Endodermal cell (in vitro differentiated cells): ENCODE data around the gene SMYD1. TPM values are rescaled to one million over a fixed set of nuclear protein-coding genes. Genes with fewer than 3 reads are reported as not detected.

Source experiments
- DNase-seq: peaks from one replicate; pipeline ENCODE4 v3.0.0-alpha.2; 2017
- H3K27ac ChIP-seq: 2 replicates; pipeline ENCODE4 v1.5.1; 2013; ENCODE audit warnings: mild to moderate bottlenecking, low read depth, low read length, moderate library complexity
- H3K27me3 ChIP-seq: 2 replicates; pipeline ENCODE4 v1.6.1; 2013; ENCODE audit warnings: mild to moderate bottlenecking, low read length, moderate library complexity; ENCODE audit not compliant: insufficient read depth, control insufficient read depth, poor library complexity, severe bottlenecking
- H3K36me3 ChIP-seq: 2 replicates; pipeline ENCODE4 v1.7.0; 2013; ENCODE audit warnings: mild to moderate bottlenecking, low read length, moderate library complexity; ENCODE audit not compliant: control insufficient read depth, insufficient read depth
- H3K4me1 ChIP-seq: one replicate; pipeline ENCODE4 v1.7.0; 2013; ENCODE audit warnings: low read length; ENCODE audit not compliant: control insufficient read depth, insufficient read depth
- H3K4me3 ChIP-seq: 2 replicates; pipeline ENCODE4 v1.5.1; 2013; ENCODE audit warnings: mild to moderate bottlenecking, low read length, moderate library complexity
- H3K9ac ChIP-seq: 2 replicates; pipeline ENCODE4 v1.6.1; 2013; ENCODE audit warnings: mild to moderate bottlenecking, low read length, moderate library complexity; ENCODE audit not compliant: poor library complexity, severe bottlenecking; ENCODE audit errors: extremely low read depth
- H3K9me3 ChIP-seq: 2 replicates; pipeline ENCODE4 v1.6.1; 2013; ENCODE audit warnings: mild to moderate bottlenecking, low read length, moderate library complexity; ENCODE audit not compliant: control insufficient read depth
- H3K27ac Mint-ChIP-seq: 2 replicates; pipeline ENCODE4 v1.8.0; 2020; ENCODE audit warnings: mixed read lengths
- H3K27me3 Mint-ChIP-seq: 2 replicates; pipeline ENCODE4 v1.8.0; 2021; ENCODE audit warnings: mild to moderate bottlenecking, mixed read lengths; ENCODE audit not compliant: insufficient read depth
- H3K36me3 Mint-ChIP-seq: 2 replicates; pipeline ENCODE4 v1.8.0; 2020; ENCODE audit warnings: low read depth, mixed read lengths
- H3K4me1 Mint-ChIP-seq: 2 replicates; pipeline ENCODE4 v1.8.0; 2020; ENCODE audit warnings: mixed read lengths
- H3K4me3 Mint-ChIP-seq: 2 replicates; pipeline ENCODE4 v1.8.0; 2020; ENCODE audit warnings: mild to moderate bottlenecking, moderate library complexity, mixed read lengths
- H3K9me3 Mint-ChIP-seq: 2 replicates; pipeline ENCODE4 v1.8.0; 2020; ENCODE audit warnings: mild to moderate bottlenecking, mixed read lengths
- CTCF ChIP-seq: fragments of 200-600 bp; sonication (generic); conservative IDR thresholded peaks from 2 replicates; pipeline ENCODE4 v1.5.0; 2021; ENCODE audit warnings: antibody characterized with exemption, mild to moderate bottlenecking
- WGBS, 2 experiments: methylation state at CpG; one replicate each; pipeline versions ENCODE4 v1.1.5 to v1.1.7; 2013; ENCODE audit warnings: missing lambda C conversion rate in 2 of 2, mixed read lengths in 1 of 2; ENCODE audit not compliant: insufficient coverage in 1 of 2, insufficient read length in 1 of 2; 5-methylcytosine and 5-hydroxymethylcytosine counted together
- total RNA-seq, 2 donors: library from RNA; stranded (reverse); fragmentation: NEBNext Ultra II Directional in 1 of 2; extraction: Animal tissue kit (Norgen Biotek cat#: 25700) in 1 of 2; gene quantifications; 2 replicates in 1 of 2; 3 replicates in 1 of 2; pipeline ENCODE4 v1.2.1, GENCODE V29; 2021

Gene SMYD1
- total RNA-seq, 2 donors from 2014 or later = not detected

- Mint-ChIP-seq H3K27me3 (peaks cover 2% of the 10 kb centered on the region), H3K27ac (no peak overlapping the region)
- TF ChIP-seq CTCF = no peak
These were observed 47.6 kb upstream of the SMYD1 start for GRCh38 chr2:88019985-88020384.

GRCh38 chr2:88022669-88022921 is 45.0 kb upstream of the SMYD1 start:
- H3K36me3 ChIP-seq = no peaks in the 10 kb centered on the region
- Mint-ChIP-seq H3K4me1 (peaks cover 21% of the 10 kb centered on the region), H3K27ac (no peak overlapping the region), H3K9me3 (no peaks in the 10 kb centered on the region), H3K27me3 (peaks cover 2% of the 10 kb centered on the region), H3K36me3 (peaks cover under 1% of the 10 kb centered on the region), H3K4me3 (no peak overlapping the region)
- no peak overlapping the region for H3K9ac ChIP-seq
- no peak for TF ChIP-seq CTCF
- H3K4me3 ChIP-seq = no peak overlapping the region
- no peaks in the 10 kb centered on the region for H3K4me1 ChIP-seq
- DNase-seq = no peak
- H3K9me3 ChIP-seq = peaks cover 6% of the 10 kb centered on the region
- no peak overlapping the region for H3K27ac ChIP-seq
- no peaks in the 10 kb centered on the region for H3K27me3 ChIP-seq
- 80 to 95% methylated on average over 2 to 5 of the region's 5 CpGs for WGBS, 2 experiments

More at GRCh38 chr2:88019985-88020384, 47.6 kb upstream of the SMYD1 start:
- no peaks in the 10 kb centered on the region for H3K9me3 Mint-ChIP-seq
- Histone ChIP-seq H3K36me3 (no peaks in the 10 kb centered on the region), H3K27ac (no peak overlapping the region), H3K4me3 (no peak overlapping the region), H3K27me3 (no peaks in the 10 kb centered on the region), H3K9ac (no peak overlapping the region), H3K9me3 (peaks cover 6% of the 10 kb centered on the region), H3K4me1 (no peaks in the 10 kb centered on the region)
- DNase-seq = no peak
- WGBS, 2 experiments = 80 to 83% methylated on average over 2 to 3 of the region's 3 CpGs
- no peaks in the 10 kb centered on the region for H3K36me3 Mint-ChIP-seq
- H3K4me1 Mint-ChIP-seq = peaks cover 26% of the 10 kb centered on the region
- H3K4me3 Mint-ChIP-seq = no peak overlapping the region

- no peak overlapping the region for H3K27ac ChIP-seq
- H3K4me3 ChIP-seq = no peak overlapping the region
- TF ChIP-seq CTCF = no peak
- peaks cover 9% of the 10 kb centered on the region for H3K36me3 ChIP-seq
- Mint-ChIP-seq H3K4me1 (peaks cover 3% of the 10 kb centered on the region), H3K9me3 (no peaks in the 10 kb centered on the region), H3K4me3 (peak overlapping the region; percentile 21), H3K27me3 (no peaks in the 10 kb centered on the region), H3K36me3 (peaks cover 16% of the 10 kb centered on the region), H3K27ac (no peak overlapping the region)
- 55 to 63% methylated on average over 3 to 6 of the region's 6 CpGs for WGBS, 2 experiments
- peak; percentile 92 for DNase-seq
- no peaks in the 10 kb centered on the region for H3K27me3 ChIP-seq
- no peak overlapping the region for H3K9ac ChIP-seq
- no peaks in the 10 kb centered on the region for H3K9me3 ChIP-seq
- no peaks in the 10 kb centered on the region for H3K4me1 ChIP-seq
These were observed 43.1 kb upstream of the SMYD1 start for GRCh38 chr2:88024509-88024908.
